ENCODE results near the gene FIGN.

FIGN gene

GRCh38 chr2:163703386-163703785 lies 32.4 kb downstream of the FIGN start:
- no peak for DNase-seq

DNA sequence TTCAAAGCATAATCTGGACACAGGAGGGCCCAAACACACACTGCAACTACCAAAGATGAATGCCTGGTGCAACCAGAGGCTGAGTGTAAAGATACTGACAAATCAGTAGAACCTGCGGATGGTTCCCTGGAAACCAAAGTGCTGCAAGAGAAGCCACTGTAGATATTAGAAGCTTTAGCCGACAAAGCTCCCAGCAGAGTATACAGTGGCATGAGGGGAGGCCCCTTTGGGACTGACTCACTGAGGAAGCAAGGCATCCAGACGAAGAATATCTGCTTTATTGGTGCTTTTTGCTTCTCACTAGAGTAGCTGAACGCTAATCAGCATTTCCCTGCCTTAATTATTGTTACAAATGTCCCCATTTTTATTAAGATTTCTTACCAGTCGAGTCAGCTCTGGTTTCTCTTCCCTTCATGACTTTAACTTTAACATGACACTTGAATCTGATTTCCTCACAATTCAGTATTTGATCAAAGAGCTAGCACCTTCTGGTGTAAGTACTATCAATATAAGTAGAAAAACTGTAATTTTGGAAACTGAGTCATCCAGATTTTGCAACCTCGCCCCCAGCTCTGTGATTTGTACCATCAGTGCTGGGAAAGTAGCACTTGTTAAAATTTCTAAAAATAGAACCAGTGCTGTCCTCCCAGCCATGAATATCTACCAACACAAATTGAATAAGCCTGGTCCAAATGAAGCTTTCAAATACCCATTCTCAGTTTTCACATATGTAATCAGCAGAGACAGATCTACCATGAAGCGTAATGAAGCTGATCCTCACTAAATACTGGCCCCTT lies 34.2 kb downstream of the FIGN start:
- DNase-seq: no peak

DNA sequence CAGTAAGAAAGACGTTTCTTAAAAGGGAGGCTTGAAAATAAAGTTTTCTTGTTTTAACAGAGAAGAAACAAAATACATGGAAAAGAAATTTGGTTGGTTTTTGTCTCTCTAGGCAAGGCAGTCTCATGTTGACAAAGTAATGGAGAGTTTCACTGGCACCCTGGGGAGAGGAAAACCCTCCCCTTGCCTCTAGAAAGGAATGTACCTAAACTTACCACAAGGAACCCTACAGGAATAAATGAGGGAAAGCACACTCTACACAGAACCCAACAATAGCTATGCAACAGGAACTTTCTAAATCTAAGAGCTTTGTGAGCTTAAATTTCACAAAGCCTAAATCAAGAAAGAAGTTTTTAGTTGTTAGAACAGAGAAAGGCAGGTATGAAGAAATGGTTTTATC lies 37.0 kb downstream of the FIGN start:
- DNase-seq: no peak

DNA sequence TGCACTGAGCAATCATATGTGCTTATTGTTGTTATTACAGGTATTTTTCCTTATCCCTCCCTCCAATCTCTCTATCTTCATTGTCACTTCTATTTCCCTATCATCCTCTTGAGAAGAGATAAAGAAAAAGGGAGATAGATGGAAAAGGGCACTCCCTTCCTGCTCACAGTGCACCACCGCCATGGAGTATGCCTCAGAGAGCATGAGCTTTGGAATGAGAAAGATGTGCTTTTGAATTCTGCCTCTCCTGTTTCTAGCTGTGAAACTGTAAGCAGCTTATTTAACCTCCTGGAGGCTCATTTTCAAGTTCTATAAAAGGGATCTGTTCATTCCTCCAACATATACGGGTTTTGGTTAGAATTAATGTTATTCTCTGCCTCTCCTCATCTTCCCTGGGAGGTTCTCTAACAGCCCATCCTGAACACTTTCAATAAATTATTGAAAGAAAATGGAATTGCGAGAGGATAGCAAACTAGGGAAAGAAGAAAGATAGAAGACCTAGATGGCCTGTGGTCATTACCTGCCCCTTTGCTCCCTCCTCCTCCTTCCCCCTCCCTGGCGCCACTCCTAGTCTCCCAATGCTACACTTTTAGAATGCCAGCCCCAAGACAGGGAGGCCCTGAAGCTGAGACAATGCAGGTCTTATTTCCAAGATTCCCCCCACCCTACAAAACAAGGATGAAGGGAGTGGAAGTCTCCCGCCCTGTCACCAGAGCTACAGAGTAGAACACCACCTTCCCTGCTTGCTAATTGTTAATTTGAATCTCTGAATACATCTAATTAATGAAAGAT lies 37.8 kb downstream of the FIGN start:
- DNase-seq: no peak

DNA sequence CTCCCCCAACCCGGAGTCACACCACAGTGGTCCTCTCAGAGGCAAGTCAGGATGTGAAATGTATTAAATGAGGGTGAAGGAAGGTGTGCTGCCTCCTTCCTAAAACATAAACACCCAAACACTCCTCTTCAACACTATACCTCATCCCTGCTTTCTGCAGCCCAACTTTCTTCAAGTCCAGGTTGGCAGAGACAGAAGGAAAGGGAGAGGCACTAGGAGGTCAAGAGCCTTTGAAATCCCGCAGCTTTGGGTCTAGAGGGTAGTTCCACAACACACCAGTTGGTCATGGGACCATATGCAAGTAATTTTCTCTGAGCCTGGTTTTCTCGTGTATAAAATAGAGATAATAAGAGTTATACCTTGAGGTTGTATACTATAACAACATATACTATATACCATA lies 38.4 kb downstream of the FIGN start:
- DNase-seq: no peak

DNA sequence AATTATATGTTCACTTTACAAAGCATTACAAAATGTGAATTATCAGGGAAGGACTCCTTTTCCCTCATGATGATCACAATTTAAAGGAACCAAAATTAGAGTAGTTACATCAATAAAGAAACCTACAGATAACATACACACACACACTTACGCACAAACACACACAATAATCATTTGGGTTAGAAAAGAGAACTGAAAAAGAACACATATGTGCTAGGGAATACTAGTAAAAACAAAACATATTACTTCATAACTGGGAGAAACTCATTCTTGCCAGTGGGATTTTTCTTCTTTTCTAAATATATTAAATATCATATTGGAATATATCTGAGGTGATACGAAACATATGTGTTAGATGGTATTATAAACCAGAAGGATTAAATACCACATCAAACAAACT lies 42.3 kb downstream of the FIGN start:
- DNase-seq: no peak

DNA sequence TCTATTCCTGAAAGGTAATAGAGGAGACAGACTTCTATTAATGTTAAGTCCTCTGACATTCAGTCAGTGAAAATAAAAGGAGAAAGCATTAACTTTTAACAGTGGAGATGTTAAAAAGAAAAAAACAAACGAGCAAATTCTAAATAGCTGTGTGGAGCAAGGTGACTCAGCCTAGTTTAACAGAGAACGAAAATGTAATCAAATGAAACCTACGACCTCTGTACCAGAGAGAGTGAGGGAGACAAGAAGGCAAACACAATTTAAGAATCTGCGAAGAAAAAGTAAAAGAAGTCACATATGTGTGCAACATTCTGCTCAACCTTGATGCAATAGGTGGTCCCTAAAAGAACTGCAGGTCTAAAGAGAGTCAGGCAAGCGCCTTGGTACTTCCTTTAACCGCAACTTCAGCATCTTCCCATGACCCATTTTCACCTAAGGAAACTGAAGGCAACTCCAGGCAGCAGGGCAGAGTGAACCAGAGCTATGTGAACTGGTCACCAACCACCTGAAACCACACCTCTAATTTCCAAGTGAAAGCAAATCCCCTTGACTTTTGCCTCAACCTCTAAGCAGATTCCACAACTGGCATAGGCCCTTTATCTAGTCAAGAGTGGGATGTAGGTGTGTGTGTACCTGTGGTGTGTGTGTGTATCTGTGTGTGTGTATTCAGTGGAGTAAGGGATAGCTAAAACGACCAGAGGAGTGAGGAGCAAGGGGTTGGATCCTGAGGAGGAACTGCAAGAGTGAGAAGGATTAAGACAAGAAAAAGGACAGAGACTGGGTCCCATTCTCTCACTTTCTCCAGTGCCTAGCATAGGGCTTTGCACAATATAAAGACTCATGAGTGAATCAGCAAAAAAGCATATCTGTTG lies 43.0 kb downstream of the FIGN start:
- DNase-seq: no peak

DNA sequence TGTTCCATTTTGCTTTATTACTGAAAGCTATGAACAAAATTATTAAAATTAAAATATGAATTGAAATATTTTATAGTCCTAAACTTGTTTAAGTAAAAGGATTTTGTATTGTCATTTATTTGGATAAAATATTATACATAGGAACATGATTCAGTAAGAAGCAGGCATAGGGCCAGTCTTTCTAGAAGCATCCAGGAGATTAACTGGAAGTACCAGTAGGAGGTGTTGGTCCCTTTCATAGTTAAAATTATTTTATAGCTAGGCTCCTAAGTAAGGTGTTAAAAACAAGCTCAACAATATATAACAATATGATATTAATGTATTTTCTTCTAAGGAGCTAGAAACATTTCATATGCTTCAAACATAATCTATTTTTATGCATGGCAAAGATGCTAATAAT lies 43.7 kb downstream of the FIGN start:
- no peak for DNase-seq

DNA sequence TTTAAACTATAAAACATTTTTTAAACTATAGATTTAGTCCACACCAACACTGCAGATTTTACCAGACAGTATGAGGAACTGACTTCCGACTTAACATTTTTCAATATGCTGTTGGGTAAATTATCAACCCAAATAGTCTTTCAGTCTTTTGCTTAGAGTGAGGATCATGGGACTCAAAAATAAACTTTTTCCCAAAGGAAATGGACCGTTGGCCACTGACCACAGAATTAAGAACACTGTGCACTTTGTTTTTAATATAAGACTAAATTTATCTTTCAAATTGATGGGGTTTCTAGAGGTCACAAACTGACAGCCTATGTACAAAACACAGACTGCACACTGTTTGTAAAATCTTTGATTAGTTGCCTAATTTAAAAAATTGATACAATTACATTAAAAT lies 44.9 kb downstream of the FIGN start:
- no peak for DNase-seq

DNA sequence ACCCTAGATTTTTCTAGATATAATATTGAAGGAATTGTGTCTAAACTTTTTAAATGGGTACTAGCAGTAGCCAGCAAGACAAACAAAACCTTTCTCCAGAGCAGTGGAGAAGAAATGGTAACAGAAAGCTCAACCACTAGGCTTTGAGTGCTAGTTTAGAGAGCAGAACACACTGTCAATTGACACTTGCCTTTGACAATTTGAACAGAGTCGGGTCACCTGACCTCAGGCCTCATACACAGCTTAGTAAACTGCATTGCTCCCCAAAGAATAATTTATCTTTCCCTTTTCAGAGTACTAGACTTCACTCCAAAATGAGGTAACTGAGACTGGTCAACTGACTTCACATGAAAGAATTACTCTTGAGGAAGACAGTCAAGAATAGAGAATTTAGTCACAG lies 48.6 kb downstream of the FIGN start:
- no peak for DNase-seq

- DNase-seq: no peak
Observed at GRCh38 chr2:163686289-163686688, 49.5 kb downstream of the FIGN start.

DNA sequence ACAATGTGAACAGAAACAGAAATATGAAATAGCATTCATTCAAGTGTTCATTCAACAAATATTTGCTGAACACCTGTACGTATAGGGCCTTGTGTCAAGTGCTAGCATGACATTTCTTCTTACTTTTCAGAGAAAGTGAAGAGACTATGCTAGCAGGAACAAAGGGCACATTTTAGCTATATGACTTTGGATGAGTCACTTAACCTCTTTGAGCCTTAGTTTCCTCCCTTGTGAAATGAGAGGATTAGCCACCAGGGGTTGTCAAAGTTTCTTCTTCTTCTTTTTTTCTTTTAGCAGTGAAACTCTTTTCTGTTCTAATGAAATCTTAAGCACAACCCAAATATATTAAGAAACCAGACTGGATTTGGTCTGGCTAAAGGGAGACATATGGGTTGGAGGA lies 53.1 kb downstream of the FIGN start:
- no peak for DNase-seq

- no peak for DNase-seq
Observed at GRCh38 chr2:163681745-163682144, 54.1 kb downstream of the FIGN start.

DNA sequence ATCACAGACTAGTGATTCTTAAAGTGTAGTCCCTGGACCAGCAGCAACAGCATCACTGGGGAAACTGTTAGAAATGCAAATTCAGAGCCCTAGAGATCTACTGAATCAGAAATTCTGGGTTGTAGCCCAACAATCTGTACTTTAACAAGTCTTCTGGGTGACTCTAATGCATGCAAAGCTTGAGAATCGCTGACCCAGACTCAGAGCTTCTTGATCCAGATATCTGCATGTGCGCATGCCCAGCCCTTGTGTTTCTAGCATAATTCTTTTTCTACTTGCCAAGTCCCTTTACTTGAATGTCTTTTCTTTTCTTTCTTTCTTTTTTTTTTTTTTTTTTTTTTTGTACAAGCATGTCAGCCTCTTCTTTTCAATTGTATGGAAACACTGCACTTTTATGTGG lies 60.4 kb downstream of the FIGN start:
- DNase-seq: no peak

DNA sequence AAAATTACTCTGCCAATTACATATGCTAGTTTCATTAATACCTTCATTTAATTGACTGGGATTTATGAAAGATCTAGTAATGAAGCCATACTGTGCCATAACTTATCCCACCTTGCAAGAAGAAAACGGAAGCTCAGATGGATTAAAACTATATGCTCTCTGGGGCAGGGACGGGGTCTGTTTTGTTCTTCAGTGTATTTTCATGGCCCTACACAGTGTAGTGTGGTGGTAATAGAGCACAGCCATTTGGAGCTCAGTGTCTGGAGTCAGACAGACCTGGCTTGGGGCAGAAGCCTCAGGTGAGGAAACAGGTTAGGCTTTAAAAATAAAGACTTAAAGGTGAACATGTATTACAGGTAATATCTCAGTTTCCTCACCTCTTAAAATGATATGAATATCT lies 62.3 kb downstream of the FIGN start:
- no peak for DNase-seq

- no peak for DNase-seq
Observed at GRCh38 chr2:163670929-163671328, 64.9 kb downstream of the FIGN start.

- DNase-seq: no peak
Observed at GRCh38 chr2:163669506-163669905, 66.3 kb downstream of the FIGN start.

DNA sequence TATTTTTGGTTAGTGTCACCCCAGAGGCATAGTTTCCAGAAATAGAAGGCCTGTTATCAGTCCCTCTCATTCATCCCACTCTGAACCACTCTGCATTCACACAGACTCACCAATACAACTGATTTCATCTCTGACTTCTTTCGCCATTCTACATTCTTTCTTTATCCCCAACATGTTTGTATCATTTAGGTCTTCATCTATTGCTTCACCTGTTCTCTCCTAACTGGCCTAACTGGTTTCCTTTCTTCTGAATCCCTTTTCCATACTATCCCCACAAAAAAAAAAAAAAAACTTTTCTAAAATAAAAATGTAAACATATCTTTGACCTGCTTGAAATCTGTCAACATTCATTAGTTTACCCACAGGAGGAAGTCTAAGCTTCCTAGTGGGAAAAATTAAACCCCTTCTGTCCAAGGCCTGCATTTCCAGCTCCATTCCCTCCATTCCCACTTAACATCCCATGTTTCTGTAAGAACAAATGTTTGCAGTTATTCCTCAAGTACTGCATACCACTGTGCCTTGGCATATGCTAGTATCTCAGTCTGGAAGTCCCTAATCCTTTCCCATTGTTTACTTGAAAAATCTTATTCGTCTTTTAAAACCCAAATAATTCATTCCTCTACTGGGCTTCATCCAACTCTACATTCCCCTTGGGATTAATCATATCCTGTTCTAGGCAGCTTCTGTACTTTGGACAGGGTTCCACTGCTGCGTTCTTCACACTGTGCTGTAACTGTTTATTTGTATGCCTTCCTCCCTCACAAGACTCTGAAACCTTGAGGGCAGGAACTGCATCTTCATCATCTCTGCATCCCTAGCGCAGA lies 68.5 kb downstream of the FIGN start:
- DNase-seq: no peak

DNA sequence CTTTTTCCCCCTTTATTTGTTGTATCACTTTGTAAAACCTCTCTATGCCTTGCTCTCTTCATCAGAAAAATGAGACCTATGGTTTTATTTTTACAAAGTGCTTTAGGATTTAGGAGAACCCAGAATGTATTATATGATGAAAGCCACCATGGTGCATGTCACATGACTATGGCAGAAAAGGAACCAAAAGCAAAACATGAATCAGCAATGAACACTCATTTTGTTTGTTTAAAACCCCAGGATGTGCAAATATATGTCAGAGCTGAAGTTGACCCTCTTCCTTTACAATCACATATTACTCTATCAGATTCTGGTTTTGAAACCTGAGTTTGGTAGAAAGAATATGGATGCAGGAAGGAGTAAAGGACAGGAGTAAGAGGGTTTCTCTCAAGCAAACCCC lies 70.0 kb downstream of the FIGN start:
- no peak for DNase-seq

DNA sequence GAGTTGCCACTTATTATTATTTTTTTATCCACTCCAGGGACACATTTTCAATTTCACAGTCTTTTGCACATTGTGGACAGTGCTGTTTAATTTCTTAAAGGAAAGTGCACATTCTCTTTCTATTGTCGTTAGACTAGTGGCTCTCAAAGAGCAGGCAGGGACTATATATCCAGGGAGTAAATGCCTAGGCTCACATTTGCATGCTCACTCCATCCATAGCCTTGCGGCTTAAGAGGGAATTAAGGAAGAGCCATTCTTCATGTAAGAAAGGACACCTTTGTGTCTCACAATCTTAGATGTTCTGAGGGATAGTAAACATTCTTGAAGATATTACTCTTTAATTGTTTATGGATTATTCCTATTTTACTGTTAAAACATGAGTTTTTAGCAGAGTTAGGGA lies 70.8 kb downstream of the FIGN start:
- no peak for DNase-seq

GRCh38 chr2:163664610-163665009 lies 71.2 kb downstream of the FIGN start:
- no peak for DNase-seq

- no peak for DNase-seq
Observed at GRCh38 chr2:163662141-163662780, 73.5 kb downstream of the FIGN start.

Data from retina (tissue), 1 donor.